Neural progenitor cell (in vitro differentiated cells): ENCODE results near the gene NBEA. TPM values are rescaled to one million over a fixed set of nuclear protein-coding genes. Genes with fewer than 3 reads are reported as not detected.

Experiments used
- DNase-seq: peaks from one replicate; pipeline ENCODE4 v3.0.0-alpha.2; 2016; ENCODE audit warnings: low spot score
- H2AFZ ChIP-seq: fragments of 200-600 bp; sonication (generic); replicated peaks from 2 replicates; pipeline ENCODE4 v1.6.1; 2016; ENCODE audit warnings: antibody characterized with exemption
- H3F3A ChIP-seq: fragments of 200-600 bp; sonication (generic); 2 replicates; pipeline ENCODE4 v1.6.1; 2016; ENCODE audit warnings: antibody characterized with exemption, low read depth
- H3K27ac ChIP-seq: fragments of 200-600 bp; sonication (generic); 2 replicates; pipeline ENCODE4 v1.5.1; 2016; ENCODE audit warnings: mild to moderate bottlenecking
- H3K27me3 ChIP-seq: fragments of 200-600 bp; sonication (generic); 2 replicates; pipeline ENCODE4 v1.6.1; 2016; ENCODE audit warnings: mild to moderate bottlenecking, moderate library complexity
- H3K36me3 ChIP-seq: fragments of 200-600 bp; sonication (generic); 2 replicates; pipeline ENCODE4 v1.5.1; 2016
- H3K4me1 ChIP-seq: fragments of 200-600 bp; sonication (generic); 2 replicates; pipeline ENCODE4 v1.6.1; 2016; ENCODE audit warnings: mixed run types
- H3K4me2 ChIP-seq: fragments of 200-600 bp; sonication (generic); 2 replicates; pipeline ENCODE4 v1.6.1; 2016
- H3K4me3 ChIP-seq: fragments of 200-600 bp; sonication (generic); 2 replicates; pipeline ENCODE4 v1.5.1; 2016
- H3K79me2 ChIP-seq: fragments of 200-600 bp; sonication (generic); 2 replicates; pipeline ENCODE4 v1.6.1; 2016; ENCODE audit warnings: low read depth
- H3K9ac ChIP-seq: fragments of 200-600 bp; sonication (generic); 2 replicates; pipeline ENCODE4 v1.6.1; 2016
- H3K9me3 ChIP-seq: fragments of 200-600 bp; sonication (generic); 2 replicates; pipeline ENCODE4 v1.5.1; 2016; ENCODE audit warnings: low read depth
- H4K20me1 ChIP-seq: fragments of 200-600 bp; sonication (generic); 2 replicates; pipeline ENCODE4 v1.6.1; 2016; ENCODE audit warnings: low read depth
- H3K27ac Mint-ChIP-seq: 3 replicates; pipeline ENCODE4 v1.8.0; 2021; ENCODE audit warnings: mixed read lengths
- H3K27me3 Mint-ChIP-seq: 2 replicates; pipeline ENCODE4 v1.8.0; 2022; ENCODE audit warnings: low read depth, mild to moderate bottlenecking, inconsistent platforms, moderate library complexity, mixed read lengths; ENCODE audit not compliant: insufficient read depth
- H3K36me3 Mint-ChIP-seq: 3 replicates; pipeline ENCODE4 v1.8.0; 2021; ENCODE audit warnings: mixed read lengths
- H3K4me1 Mint-ChIP-seq: 3 replicates; pipeline ENCODE4 v1.8.0; 2021; ENCODE audit warnings: mixed read lengths
- H3K4me3 Mint-ChIP-seq: 3 replicates; pipeline ENCODE4 v1.8.0; 2021; ENCODE audit warnings: mild to moderate bottlenecking, moderate library complexity, mixed read lengths
- H3K9me3 Mint-ChIP-seq: 3 replicates; pipeline ENCODE4 v1.8.0; 2020; ENCODE audit warnings: mixed read lengths
- EZH2 ChIP-seq: fragments of 200-600 bp; sonication (generic); IDR thresholded peaks from 2 replicates; pipeline ENCODE4 v1.6.1; 2017; ENCODE audit warnings: antibody characterized with exemption, mild to moderate bottlenecking, moderate library complexity
- EZH2phosphoT487 ChIP-seq: fragments of 200-600 bp; sonication (generic); IDR thresholded peaks from 2 replicates; pipeline ENCODE4 v1.6.1; 2017; ENCODE audit warnings: antibody characterized with exemption
- total RNA-seq: library from RNA; depleted of rRNA; stranded (reverse); fragments of >200 nt; gene quantifications from 2 replicates; pipeline ENCODE4 v1.2.3, GENCODE V29; 2015; ENCODE audit warnings: low replicate concordance
- TF ChIP-seq, protein P1 (sequence below): fragments of 200-600 bp; sonication (generic); IDR thresholded peaks from 2 replicates; pipeline ENCODE4 v1.5.1; 2017; ENCODE audit warnings: antibody characterized with exemption, mild to moderate bottlenecking

The NBEA gene
- total RNA-seq, 1 donor from 2014 or later: 31.0 TPM

DNA sequence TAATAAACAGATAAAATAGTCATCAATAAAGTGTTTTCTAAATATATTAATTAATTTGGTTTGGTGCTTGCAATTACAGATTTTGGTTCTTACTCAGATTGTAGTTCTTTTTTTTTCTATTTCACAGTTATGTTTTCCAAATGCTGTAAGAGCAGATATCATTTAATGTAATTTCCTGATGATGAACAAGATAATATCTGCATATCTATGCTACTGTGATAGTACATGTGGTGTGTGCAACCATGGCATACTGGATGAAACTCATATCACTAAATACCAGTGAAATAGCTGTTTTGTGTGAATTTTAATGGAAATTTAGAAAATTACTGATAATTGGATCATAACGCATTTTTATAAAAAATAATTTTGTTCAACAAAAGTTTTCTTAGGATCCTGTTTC lies 623.2 kb downstream of the NBEA start:
- Histone ChIP-seq H3K9ac (no peak overlapping the region), H3F3A (no peaks in the 10 kb centered on the region), H3K4me3 (no peak overlapping the region), H4K20me1 (no peaks in the 10 kb centered on the region), H3K27me3 (no peaks in the 10 kb centered on the region), H3K36me3 (no peaks in the 10 kb centered on the region), H3K9me3 (no peaks in the 10 kb centered on the region), H3K79me2 (no peaks in the 10 kb centered on the region), H2AFZ (no peak overlapping the region), H3K4me2 (no peak overlapping the region), H3K27ac (no peak overlapping the region), H3K4me1 (no peaks in the 10 kb centered on the region)
- H3K9me3 Mint-ChIP-seq: no peaks in the 10 kb centered on the region
- no peaks in the 10 kb centered on the region for H3K36me3 Mint-ChIP-seq
- TF ChIP-seq, protein P1, sequence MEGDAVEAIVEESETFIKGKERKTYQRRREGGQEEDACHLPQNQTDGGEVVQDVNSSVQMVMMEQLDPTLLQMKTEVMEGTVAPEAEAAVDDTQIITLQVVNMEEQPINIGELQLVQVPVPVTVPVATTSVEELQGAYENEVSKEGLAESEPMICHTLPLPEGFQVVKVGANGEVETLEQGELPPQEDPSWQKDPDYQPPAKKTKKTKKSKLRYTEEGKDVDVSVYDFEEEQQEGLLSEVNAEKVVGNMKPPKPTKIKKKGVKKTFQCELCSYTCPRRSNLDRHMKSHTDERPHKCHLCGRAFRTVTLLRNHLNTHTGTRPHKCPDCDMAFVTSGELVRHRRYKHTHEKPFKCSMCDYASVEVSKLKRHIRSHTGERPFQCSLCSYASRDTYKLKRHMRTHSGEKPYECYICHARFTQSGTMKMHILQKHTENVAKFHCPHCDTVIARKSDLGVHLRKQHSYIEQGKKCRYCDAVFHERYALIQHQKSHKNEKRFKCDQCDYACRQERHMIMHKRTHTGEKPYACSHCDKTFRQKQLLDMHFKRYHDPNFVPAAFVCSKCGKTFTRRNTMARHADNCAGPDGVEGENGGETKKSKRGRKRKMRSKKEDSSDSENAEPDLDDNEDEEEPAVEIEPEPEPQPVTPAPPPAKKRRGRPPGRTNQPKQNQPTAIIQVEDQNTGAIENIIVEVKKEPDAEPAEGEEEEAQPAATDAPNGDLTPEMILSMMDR: no peak
- TF ChIP-seq EZH2 (no peak), EZH2phosphoT487 (no peak)
- no peak overlapping the region for H3K4me3 Mint-ChIP-seq
- no peaks in the 10 kb centered on the region for H3K4me1 Mint-ChIP-seq
- no peak for DNase-seq
- H3K27ac Mint-ChIP-seq: no peak overlapping the region
- no peaks in the 10 kb centered on the region for H3K27me3 Mint-ChIP-seq

GRCh38 chr13:35566340-35566739 lies 624.3 kb downstream of the NBEA start:
- Mint-ChIP-seq H3K27ac (no peak overlapping the region), H3K9me3 (no peaks in the 10 kb centered on the region), H3K27me3 (no peaks in the 10 kb centered on the region), H3K36me3 (no peaks in the 10 kb centered on the region), H3K4me3 (no peak overlapping the region), H3K4me1 (no peaks in the 10 kb centered on the region)
- Histone ChIP-seq H3K27ac (no peak overlapping the region), H3K4me1 (no peaks in the 10 kb centered on the region), H3K27me3 (no peaks in the 10 kb centered on the region), H3K4me3 (no peak overlapping the region), H4K20me1 (no peaks in the 10 kb centered on the region), H2AFZ (no peak overlapping the region), H3K9ac (no peak overlapping the region), H3K36me3 (no peaks in the 10 kb centered on the region), H3K4me2 (no peak overlapping the region), H3F3A (no peaks in the 10 kb centered on the region), H3K79me2 (no peaks in the 10 kb centered on the region), H3K9me3 (no peaks in the 10 kb centered on the region)
- DNase-seq: no peak
- TF ChIP-seq, protein P1: no peak
- TF ChIP-seq EZH2phosphoT487 (no peak), EZH2 (no peak)

GRCh38 chr13:35567406-35567980 lies 625.4 kb downstream of the NBEA start:
- Histone ChIP-seq H3K4me1 (no peaks in the 10 kb centered on the region), H3K79me2 (no peaks in the 10 kb centered on the region), H3K36me3 (no peaks in the 10 kb centered on the region), H2AFZ (no peak overlapping the region), H3K27ac (no peak overlapping the region), H4K20me1 (no peaks in the 10 kb centered on the region), H3F3A (no peaks in the 10 kb centered on the region), H3K27me3 (no peaks in the 10 kb centered on the region), H3K9ac (no peak overlapping the region), H3K4me3 (no peak overlapping the region), H3K4me2 (no peak overlapping the region), H3K9me3 (no peaks in the 10 kb centered on the region)
- no peaks in the 10 kb centered on the region for H3K36me3 Mint-ChIP-seq
- H3K9me3 Mint-ChIP-seq: no peaks in the 10 kb centered on the region
- H3K27me3 Mint-ChIP-seq: no peaks in the 10 kb centered on the region
- TF ChIP-seq EZH2 (no peak), EZH2phosphoT487 (no peak)
- TF ChIP-seq, protein P1: no peak
- no peak for DNase-seq
- peaks cover 8% of the 10 kb centered on the region for H3K4me1 Mint-ChIP-seq
- no peak overlapping the region for H3K27ac Mint-ChIP-seq
- H3K4me3 Mint-ChIP-seq: no peak overlapping the region
